Peyer's patch (tissue), 4 donors: ENCODE results near the gene RHBDL1.

ENCODE experiments used
- POLR2A ChIP-seq, 2 donors: fragments of 450-650 bp; IDR thresholded peaks; one replicate each; pipeline ENCODE4 v1.5.1; 2017; ENCODE audit warnings: antibody characterized with exemption in 2 of 2, mild to moderate bottlenecking in 2 of 2, moderate library complexity in 2 of 2
- TF ChIP-seq, protein P1 (sequence below), 6 experiments: fragments of 450-650 bp in 4 of 6; fragments of 200-600 bp in 2 of 6; sonication (generic) in 1 of 6; IDR thresholded peaks; one replicate each; pipeline ENCODE4 v1.5.1; 2017 to 2019; ENCODE audit warnings: antibody characterized with exemption in 6 of 6, mild to moderate bottlenecking in 3 of 6, moderate library complexity in 1 of 6

DNA sequence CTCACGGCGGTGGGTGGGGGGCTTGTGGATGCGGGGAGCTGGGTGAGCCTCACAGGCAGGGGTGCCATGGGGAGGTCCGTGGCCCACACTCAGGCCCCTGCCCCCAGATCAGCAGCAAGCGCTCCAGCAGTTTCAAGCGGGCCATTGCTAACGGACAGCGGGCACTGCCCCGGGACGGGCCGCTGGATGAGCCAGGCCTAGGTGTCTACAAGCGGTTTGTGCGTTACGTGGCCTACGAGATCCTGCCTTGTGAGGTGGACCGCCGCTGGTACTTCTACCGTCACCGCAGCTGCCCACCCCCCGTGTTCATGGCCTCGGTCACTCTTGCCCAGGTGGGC lies 1.1 kb downstream of the RHBDL1 start:
- TF ChIP-seq POLR2A (IDR thresholded peaks at IDR 0.05), result no peak
- TF ChIP-seq, protein P1, sequence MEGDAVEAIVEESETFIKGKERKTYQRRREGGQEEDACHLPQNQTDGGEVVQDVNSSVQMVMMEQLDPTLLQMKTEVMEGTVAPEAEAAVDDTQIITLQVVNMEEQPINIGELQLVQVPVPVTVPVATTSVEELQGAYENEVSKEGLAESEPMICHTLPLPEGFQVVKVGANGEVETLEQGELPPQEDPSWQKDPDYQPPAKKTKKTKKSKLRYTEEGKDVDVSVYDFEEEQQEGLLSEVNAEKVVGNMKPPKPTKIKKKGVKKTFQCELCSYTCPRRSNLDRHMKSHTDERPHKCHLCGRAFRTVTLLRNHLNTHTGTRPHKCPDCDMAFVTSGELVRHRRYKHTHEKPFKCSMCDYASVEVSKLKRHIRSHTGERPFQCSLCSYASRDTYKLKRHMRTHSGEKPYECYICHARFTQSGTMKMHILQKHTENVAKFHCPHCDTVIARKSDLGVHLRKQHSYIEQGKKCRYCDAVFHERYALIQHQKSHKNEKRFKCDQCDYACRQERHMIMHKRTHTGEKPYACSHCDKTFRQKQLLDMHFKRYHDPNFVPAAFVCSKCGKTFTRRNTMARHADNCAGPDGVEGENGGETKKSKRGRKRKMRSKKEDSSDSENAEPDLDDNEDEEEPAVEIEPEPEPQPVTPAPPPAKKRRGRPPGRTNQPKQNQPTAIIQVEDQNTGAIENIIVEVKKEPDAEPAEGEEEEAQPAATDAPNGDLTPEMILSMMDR (IDR thresholded peaks at IDR 0.05), result no peak
